IMR-90 (cell line): ENCODE measurements around the gene CASKIN1.

Experiments
- CEBPB ChIP-seq: IDR thresholded peaks from 2 replicates; pipeline ENCODE4 v1.6.1; 2012; ENCODE audit warnings: low read depth, low read length, improper control_type of control experiment
- CHD1 ChIP-seq: IDR thresholded peaks from 2 replicates; pipeline ENCODE4 v1.6.1; 2012; ENCODE audit warnings: low read depth, low read length, improper control_type of control experiment
- CTCF ChIP-seq: conservative IDR thresholded peaks from 2 replicates; pipeline ENCODE4 v1.5.1; 2012; ENCODE audit warnings: mild to moderate bottlenecking, low read depth, low read length, improper control_type of control experiment
- FOS ChIP-seq: fragments of 150-350 bp; IDR thresholded peaks from 2 replicates; pipeline ENCODE4 v1.6.1; 2016; ENCODE audit warnings: low read depth, low read length
- MAZ ChIP-seq: IDR thresholded peaks from 2 replicates; pipeline ENCODE4 v1.6.1; 2012; ENCODE audit warnings: low read depth, mild to moderate bottlenecking, low read length, improper control_type of control experiment, moderate library complexity, borderline replicate concordance
- POLR2A ChIP-seq: IDR thresholded peaks from 2 replicates; pipeline ENCODE4 v1.6.1; 2012; ENCODE audit warnings: mild to moderate bottlenecking, low read depth, low read length
- RAD21 ChIP-seq: IDR thresholded peaks from 2 replicates; pipeline ENCODE4 v1.6.1; 2012; ENCODE audit warnings: low read length, improper control_type of control experiment
- RFX5 ChIP-seq: IDR thresholded peaks from 2 replicates; pipeline ENCODE4 v1.8.0; 2012; ENCODE audit warnings: low read depth, mild to moderate bottlenecking, low read length, moderate library complexity
- TF ChIP-seq, protein P1 (sequence below): fragments of 150-350 bp; IDR thresholded peaks from 2 replicates; pipeline ENCODE4 v1.6.1; 2017; ENCODE audit warnings: mild to moderate bottlenecking, antibody characterized with exemption, low read length, low read depth

GRCh38 chr16:2180461-2180860 lies 15.9 kb downstream of the CASKIN1 start:
- TF ChIP-seq CTCF (no peak), POLR2A (no peak), RAD21 (no peak), CHD1 (no peak), FOS (no peak), MAZ (no peak), RFX5 (no peak), CEBPB (no peak)
- TF ChIP-seq, protein P1, sequence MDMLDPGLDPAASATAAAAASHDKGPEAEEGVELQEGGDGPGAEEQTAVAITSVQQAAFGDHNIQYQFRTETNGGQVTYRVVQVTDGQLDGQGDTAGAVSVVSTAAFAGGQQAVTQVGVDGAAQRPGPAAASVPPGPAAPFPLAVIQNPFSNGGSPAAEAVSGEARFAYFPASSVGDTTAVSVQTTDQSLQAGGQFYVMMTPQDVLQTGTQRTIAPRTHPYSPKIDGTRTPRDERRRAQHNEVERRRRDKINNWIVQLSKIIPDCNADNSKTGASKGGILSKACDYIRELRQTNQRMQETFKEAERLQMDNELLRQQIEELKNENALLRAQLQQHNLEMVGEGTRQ: no peak
